CD4-positive, alpha-beta T cell (primary cell): ENCODE measurements around the gene GMCL2. TPM values are rescaled to one million over a fixed set of nuclear protein-coding genes. Genes with fewer than 3 reads are reported as not detected.
A peak's percentile ranks its signal among the peaks of the same experiment; 100 is the strongest.

ENCODE experiments used
- ATAC-seq: fragments of 200-7000 bp; cut with Tn5 transposase; one replicate; pipeline ENCODE4 v1.10.0; 2022; ENCODE audit warnings: mild to moderate bottlenecking; ENCODE audit not compliant: poor library complexity
- CTCF ChIA-PET: fragments of 350-600 bp; sonication (Branson Sonifier 250); formaldehyde crosslinking; loops from one replicate; lab custom pipeline; 2021; ENCODE audit warnings: antibody characterized with exemption, inconsistent platforms; lab: Charles Lee
- POLR2A ChIA-PET: fragments of 350-600 bp; sonication (Branson Sonifier 250); formaldehyde crosslinking; loops from one replicate; lab custom pipeline; 2021; ENCODE audit warnings: antibody characterized with exemption, inconsistent platforms; lab: Charles Lee
- DNase-seq, 14 experiments: peaks; one replicate each; pipeline ENCODE4 v3.0.0-alpha.2; 2013 to 2020; ENCODE audit warnings: mixed read lengths in 2 of 14
- H3K27ac ChIP-seq, 2 donors: one replicate each; pipeline versions ENCODE4 v1.5.1 to v1.7.0; 2013; ENCODE audit warnings: low read length in 2 of 2, low read depth in 1 of 2, mild to moderate bottlenecking in 1 of 2
- H3K27me3 ChIP-seq, 2 experiments: 1 replicate in 1 of 2; 2 replicates in 1 of 2; pipeline versions ENCODE4 v1.6.1 to v1.7.0; 2013; ENCODE audit warnings: low read length in 2 of 2, control low read depth in 1 of 2, mild to moderate bottlenecking in 1 of 2, moderate library complexity in 1 of 2; ENCODE audit not compliant: insufficient read depth in 2 of 2, control insufficient read depth in 1 of 2
- H3K36me3 ChIP-seq: one replicate; pipeline ENCODE4 v1.6.1; 2013; ENCODE audit warnings: low read length, control low read depth; ENCODE audit not compliant: insufficient read depth
- H3K4me1 ChIP-seq: one replicate; pipeline ENCODE4 v1.6.1; 2013; ENCODE audit warnings: low read length, control low read depth; ENCODE audit not compliant: insufficient read depth
- H3K4me3 ChIP-seq: one replicate; pipeline ENCODE4 v1.5.1; 2013; ENCODE audit warnings: mild to moderate bottlenecking, low read length, moderate library complexity
- H3K9me3 ChIP-seq, 2 experiments: 1 replicate in 1 of 2; 2 replicates in 1 of 2; pipeline versions ENCODE4 v1.6.1 to v1.7.0; 2013; ENCODE audit warnings: low read length in 2 of 2, mild to moderate bottlenecking in 2 of 2, control low read depth in 1 of 2, moderate library complexity in 1 of 2; ENCODE audit not compliant: control insufficient read depth in 1 of 2, insufficient read depth in 1 of 2
- H3K27ac Mint-ChIP-seq: one replicate; pipeline ENCODE4 v1.8.0; 2020; ENCODE audit warnings: mixed read lengths
- H3K27me3 Mint-ChIP-seq: one replicate; pipeline ENCODE4 v1.8.0; 2021; ENCODE audit warnings: mixed read lengths
- H3K36me3 Mint-ChIP-seq: one replicate; pipeline ENCODE4 v1.8.0; 2021; ENCODE audit warnings: low read depth, mixed read lengths
- H3K4me1 Mint-ChIP-seq: one replicate; pipeline ENCODE4 v1.8.0; 2021; ENCODE audit warnings: low read depth, mixed read lengths
- H3K4me3 Mint-ChIP-seq: one replicate; pipeline ENCODE4 v1.8.0; 2020; ENCODE audit warnings: mild to moderate bottlenecking, mixed read lengths
- H3K9me3 Mint-ChIP-seq: one replicate; pipeline ENCODE4 v1.8.0; 2020; ENCODE audit warnings: mixed read lengths
- intact Hi-C, 2 experiments: fragments of 100-400 bp; cut with DNase I in 1 of 2; cut with micrococcal nuclease in 1 of 2; formaldehyde crosslinking; loops; one replicate each; pipeline versions ENCODE4 v1.15.1 to v1.9.0; 2023 to 2025; cut with DNase I, micrococcal nuclease
- total RNA-seq, 174 experiments: library from RNA in 2 of 174; stranded (reverse) in 2 of 174; gene quantifications; one replicate each; pipeline ENCODE4 v1.2.3 and lab custom pipeline; 2021 to 2026
- TF ChIP-seq, protein P1 (sequence below): fragments of 200-600 bp; IDR thresholded peaks from one replicate; pipeline ENCODE4 v1.8.0; 2022; ENCODE audit warnings: antibody characterized with exemption, mild to moderate bottlenecking

Gene GMCL2
- total RNA-seq, 2 experiments from 2014 or later = not detected

DNA sequence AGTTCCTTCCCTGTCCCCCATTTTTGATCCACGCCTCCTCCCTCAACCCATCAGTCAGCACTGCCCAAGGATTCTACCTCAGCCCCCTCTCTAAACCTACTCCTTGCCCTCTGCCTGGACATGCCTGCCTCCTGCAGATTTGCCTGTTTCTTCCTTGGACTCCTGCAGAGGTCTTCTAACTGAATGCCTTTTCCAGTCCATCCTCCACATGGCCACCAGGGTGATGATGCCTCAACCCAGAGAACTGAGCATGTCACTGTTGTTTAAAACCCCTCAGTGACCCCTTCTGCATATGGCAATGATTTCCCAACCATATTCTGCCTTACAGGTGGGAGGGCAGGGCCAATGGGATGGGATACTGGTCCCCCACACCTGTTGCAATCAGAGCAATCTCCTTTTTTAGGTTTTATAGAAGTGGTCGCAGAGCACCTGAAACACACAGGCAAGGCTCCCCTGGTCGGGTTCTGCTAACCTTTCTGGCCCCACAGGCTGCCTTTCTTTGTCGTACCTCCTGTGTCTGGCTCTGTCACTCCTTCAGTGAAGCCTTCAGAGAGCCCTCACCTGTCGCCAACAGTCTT lies 36.1 kb upstream of the GMCL2 start:
- no peak overlapping the region for H3K27ac ChIP-seq
- Mint-ChIP-seq H3K4me1 (peaks cover 49% of the 10 kb centered on the region), H3K27me3 (no peaks in the 10 kb centered on the region), H3K4me3 (no peak overlapping the region), H3K27ac (peak overlapping the region; percentile 54), H3K36me3 (peaks cover 76% of the 10 kb centered on the region), H3K9me3 (no peaks in the 10 kb centered on the region)
- H3K4me1 ChIP-seq = peaks cover 20% of the 10 kb centered on the region
- CTCF ChIA-PET = no interaction called here
- TF ChIP-seq, protein P1, sequence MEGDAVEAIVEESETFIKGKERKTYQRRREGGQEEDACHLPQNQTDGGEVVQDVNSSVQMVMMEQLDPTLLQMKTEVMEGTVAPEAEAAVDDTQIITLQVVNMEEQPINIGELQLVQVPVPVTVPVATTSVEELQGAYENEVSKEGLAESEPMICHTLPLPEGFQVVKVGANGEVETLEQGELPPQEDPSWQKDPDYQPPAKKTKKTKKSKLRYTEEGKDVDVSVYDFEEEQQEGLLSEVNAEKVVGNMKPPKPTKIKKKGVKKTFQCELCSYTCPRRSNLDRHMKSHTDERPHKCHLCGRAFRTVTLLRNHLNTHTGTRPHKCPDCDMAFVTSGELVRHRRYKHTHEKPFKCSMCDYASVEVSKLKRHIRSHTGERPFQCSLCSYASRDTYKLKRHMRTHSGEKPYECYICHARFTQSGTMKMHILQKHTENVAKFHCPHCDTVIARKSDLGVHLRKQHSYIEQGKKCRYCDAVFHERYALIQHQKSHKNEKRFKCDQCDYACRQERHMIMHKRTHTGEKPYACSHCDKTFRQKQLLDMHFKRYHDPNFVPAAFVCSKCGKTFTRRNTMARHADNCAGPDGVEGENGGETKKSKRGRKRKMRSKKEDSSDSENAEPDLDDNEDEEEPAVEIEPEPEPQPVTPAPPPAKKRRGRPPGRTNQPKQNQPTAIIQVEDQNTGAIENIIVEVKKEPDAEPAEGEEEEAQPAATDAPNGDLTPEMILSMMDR = no peak
- H3K36me3 ChIP-seq = peaks cover 71% of the 10 kb centered on the region
- no peak overlapping the region for H3K4me3 ChIP-seq
- no peaks in the 10 kb centered on the region for H3K27me3 ChIP-seq
- DNase-seq (no peak), ATAC-seq (no peak)
- intact Hi-C loops = no loop called here
- H3K9me3 ChIP-seq = no peaks in the 10 kb centered on the region
- POLR2A ChIA-PET = no interaction called here

DNA sequence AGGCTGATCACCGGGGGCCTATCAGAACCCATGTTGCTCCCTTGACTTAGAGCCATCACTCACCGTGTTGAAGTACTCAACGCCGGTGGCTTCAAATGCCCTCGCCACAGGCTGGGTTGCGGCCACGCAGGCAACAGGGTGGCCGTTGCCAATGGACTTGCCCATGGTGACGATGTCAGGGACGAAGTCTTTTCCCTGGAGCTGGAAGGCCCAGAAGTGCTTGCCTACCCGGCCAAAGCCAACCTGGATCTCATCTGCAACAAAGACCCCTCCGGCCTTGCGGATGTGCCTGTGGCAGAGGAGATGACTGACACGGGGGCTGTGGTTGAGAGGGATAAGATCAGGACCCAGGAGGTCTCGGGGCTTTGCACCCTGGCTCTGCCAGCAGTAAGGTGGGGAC lies 35.1 kb upstream of the GMCL2 start:
- ATAC-seq = no peak
- H3K27me3 ChIP-seq = no peaks in the 10 kb centered on the region
- TF ChIP-seq, protein P1 = no peak
- ChIA-PET POLR2A (no interaction called here), CTCF (no interaction called here)
- no peak overlapping the region for H3K4me3 ChIP-seq
- no peak overlapping the region for H3K27ac ChIP-seq
- Mint-ChIP-seq H3K27me3 (no peaks in the 10 kb centered on the region), H3K4me1 (peaks cover 39% of the 10 kb centered on the region), H3K36me3 (peaks cover 67% of the 10 kb centered on the region), H3K9me3 (no peaks in the 10 kb centered on the region), H3K27ac (peak overlapping the region; percentile 52), H3K4me3 (no peak overlapping the region)
- H3K4me1 ChIP-seq = peaks cover 10% of the 10 kb centered on the region
- H3K36me3 ChIP-seq = peaks cover 64% of the 10 kb centered on the region
- no peaks in the 10 kb centered on the region for H3K9me3 ChIP-seq
- no peak for DNase-seq
- intact Hi-C loops = no loop called here

- ATAC-seq = no peak
- H3K36me3 ChIP-seq = peaks cover 61% of the 10 kb centered on the region
- peaks cover 8% of the 10 kb centered on the region for H3K4me1 ChIP-seq
- H3K27me3 ChIP-seq = no peaks in the 10 kb centered on the region
- Mint-ChIP-seq H3K36me3 (peaks cover 64% of the 10 kb centered on the region), H3K4me1 (peaks cover 35% of the 10 kb centered on the region), H3K27ac (peak overlapping the region; percentile 52), H3K9me3 (no peaks in the 10 kb centered on the region), H3K4me3 (no peak overlapping the region), H3K27me3 (no peaks in the 10 kb centered on the region)
- DNase-seq = no peak
- POLR2A ChIA-PET = no interaction called here
- H3K9me3 ChIP-seq = no peaks in the 10 kb centered on the region
- intact Hi-C loops = no loop called here
- H3K27ac ChIP-seq = no peak overlapping the region
- TF ChIP-seq, protein P1 = no peak
- CTCF ChIA-PET = no interaction called here
- no peak overlapping the region for H3K4me3 ChIP-seq
These were observed 34.7 kb upstream of the GMCL2 start for GRCh38 chr5:178221853-178222252.
